K562 (cell line): ENCODE data around the gene NRCAM. TPM values are rescaled to one million over a fixed set of nuclear protein-coding genes. Genes with fewer than 3 reads are reported as not detected.

Source experiments
- BHLHE40 ChIP-seq: IDR thresholded peaks from 2 replicates; pipeline ENCODE4 v1.6.1; 2011; ENCODE audit warnings: low read length, improper control_type of control experiment
- BMI1 ChIP-seq: fragments of 150-350 bp; IDR thresholded peaks from 2 replicates; pipeline ENCODE4 v1.6.1; 2014; ENCODE audit warnings: low read length
- BRD9 ChIP-seq: fragments of 450-650 bp; IDR thresholded peaks from 2 replicates; pipeline ENCODE4 v1.6.1; 2018; ENCODE audit warnings: low read depth; ENCODE audit not compliant: partially characterized antibody
- CCNT2 ChIP-seq: IDR thresholded peaks from 2 replicates; pipeline ENCODE4 v1.6.1; 2011; ENCODE audit warnings: borderline replicate concordance, low read depth, mild to moderate bottlenecking, moderate library complexity, mixed read lengths, low read length; ENCODE audit not compliant: insufficient read length; ENCODE audit errors: extremely low read depth
- EP400 ChIP-seq: fragments of 450-650 bp; IDR thresholded peaks from 2 replicates; pipeline ENCODE4 v1.6.1; 2017; ENCODE audit warnings: antibody characterized with exemption, mild to moderate bottlenecking, moderate library complexity
- HNRNPL ChIP-seq: fragments of 200-400 bp; formaldehyde crosslinking; IDR thresholded peaks from 2 replicates; pipeline ENCODE4 v1.6.1; 2017; ENCODE audit warnings: low read depth, mild to moderate bottlenecking, low read length
- ILK ChIP-seq: fragments of 450-650 bp; IDR thresholded peaks from 2 replicates; pipeline ENCODE4 v1.6.1; 2016; ENCODE audit warnings: missing genetic modification characterization, low read depth, mild to moderate bottlenecking, missing compliant biosample characterization, moderate library complexity, borderline replicate concordance
- MCM7 ChIP-seq, 2 experiments: fragments of 450-650 bp; IDR thresholded peaks; 2 replicates each; pipeline ENCODE4 v1.6.1; 2016 to 2018
- MTA2 ChIP-seq: fragments of 450-650 bp; IDR thresholded peaks from 2 replicates; pipeline ENCODE4 v1.6.1; 2016; ENCODE audit warnings: low read depth
- NR2F6 ChIP-seq: fragments of 450-650 bp; formaldehyde crosslinking; IDR thresholded peaks from 2 replicates; pipeline ENCODE4 v1.4.0; 2020; ENCODE audit warnings: mild to moderate bottlenecking
- PATZ1 ChIP-seq: fragments of 250-450 bp; sonication (Bioruptor Pico); IDR thresholded peaks from 2 replicates; pipeline ENCODE4 v1.5.0; 2020; ENCODE audit warnings: mild to moderate bottlenecking, borderline replicate concordance
- PHB2 ChIP-seq: fragments of 450-650 bp; IDR thresholded peaks from 2 replicates; pipeline ENCODE4 v1.6.1; 2017; ENCODE audit warnings: low read depth
- RAD21 ChIP-seq, 2 experiments: fragments of 250-450 bp in 1 of 2; fragments of 450-650 bp in 1 of 2; sonication (Bioruptor Pico) in 1 of 2; formaldehyde crosslinking in 1 of 2; IDR thresholded peaks in 1 of 2; conservative IDR thresholded peaks in 1 of 2; 2 replicates each; pipeline versions ENCODE4 v1.4.0 to v1.8.0; 2020 to 2022; ENCODE audit warnings: mild to moderate bottlenecking in 2 of 2, moderate library complexity in 1 of 2
- RAD51 ChIP-seq: fragments of 450-650 bp; IDR thresholded peaks from 2 replicates; pipeline ENCODE4 v1.7.1; 2016; ENCODE audit warnings: low read depth, mild to moderate bottlenecking, borderline replicate concordance
- RFX7 ChIP-seq: fragments of 250-450 bp; sonication (Bioruptor Pico); IDR thresholded peaks from 2 replicates; pipeline ENCODE4 v1.5.1; 2021; ENCODE audit warnings: mild to moderate bottlenecking
- SMAD3 ChIP-seq: fragments of 450-650 bp; formaldehyde crosslinking; conservative IDR thresholded peaks from 2 replicates; pipeline ENCODE4 v1.4.0; 2020; ENCODE audit warnings: mild to moderate bottlenecking
- SMC3 ChIP-seq: conservative IDR thresholded peaks from 2 replicates; pipeline ENCODE4 v1.6.1; 2011; ENCODE audit warnings: low read depth, low read length, improper control_type of control experiment; ENCODE audit not compliant: insufficient read depth
- TBL1XR1 ChIP-seq, 2 experiments: IDR thresholded peaks; 2 replicates each; pipeline ENCODE4 v1.6.1; 2012; ENCODE audit warnings: improper control_type of control experiment in 2 of 2, low read length in 2 of 2, mild to moderate bottlenecking in 1 of 2
- TRIM24 ChIP-seq, 2 experiments: fragments of 450-650 bp; IDR thresholded peaks; 2 replicates each; pipeline ENCODE4 v1.6.1; 2016
- TSC22D4 ChIP-seq: fragments of 450-650 bp; IDR thresholded peaks from 2 replicates; pipeline ENCODE4 v1.6.1; 2016; ENCODE audit warnings: missing genetic modification characterization, missing biosample characterization, control low read depth
- ZNF134 ChIP-seq: fragments of 250-450 bp; sonication (Bioruptor Pico); conservative IDR thresholded peaks from 2 replicates; pipeline ENCODE4 v1.4.0; 2020
- ZNF384 ChIP-seq: IDR thresholded peaks from 2 replicates; pipeline ENCODE4 v1.6.1; 2012; ENCODE audit warnings: low read depth, low read length, improper control_type of control experiment
- ZNF592 ChIP-seq: fragments of 450-650 bp; IDR thresholded peaks from 2 replicates; pipeline ENCODE4 v1.6.1; 2017; ENCODE audit warnings: antibody characterized with exemption, mild to moderate bottlenecking
- ZSCAN32 ChIP-seq: fragments of 450-650 bp; formaldehyde crosslinking; IDR thresholded peaks from 2 replicates; pipeline ENCODE4 v1.4.0; 2020; ENCODE audit warnings: mild to moderate bottlenecking, moderate library complexity
- polyA plus RNA-seq, 8 experiments: library from polyadenylated mRNA; depleted of rRNA in 4 of 8; stranded (reverse) in 5 of 8; unstranded in 3 of 8; fragments of >200 nt; fragmentation: Nextera tagmentation in 2 of 8; fragmentation: Illumina TruSeq in 1 of 8; extraction: Ambion mirVana in 2 of 8; extraction: Trizol in 1 of 8; gene quantifications; 2 replicates each; pipeline versions ENCODE4 v1.2.1 to v1.2.3, GENCODE V29; 2011 to 2014; ENCODE audit warnings: inconsistent platforms in 1 of 8, missing spikeins in 1 of 8
- total RNA-seq, 7 experiments: library from RNA; depleted of rRNA in 6 of 7; stranded (reverse); fragments of >200 nt in 6 of 7; fragmentation: Illumina TruSeq in 2 of 7; extraction: Trizol in 2 of 7; gene quantifications; 2 replicates each; pipeline versions ENCODE4 v1.2.1 to v1.2.3, GENCODE V29; 2011 to 2021; ENCODE audit warnings: low replicate concordance in 1 of 7

The NRCAM gene
- total and polyA plus RNA-seq, 9 of the 15 experiments (the other 6 are each of a cell fraction or from before 2014, with no cell fraction given): 0.03 to 0.54 (median 0.12) TPM; not detected in 1

DNA sequence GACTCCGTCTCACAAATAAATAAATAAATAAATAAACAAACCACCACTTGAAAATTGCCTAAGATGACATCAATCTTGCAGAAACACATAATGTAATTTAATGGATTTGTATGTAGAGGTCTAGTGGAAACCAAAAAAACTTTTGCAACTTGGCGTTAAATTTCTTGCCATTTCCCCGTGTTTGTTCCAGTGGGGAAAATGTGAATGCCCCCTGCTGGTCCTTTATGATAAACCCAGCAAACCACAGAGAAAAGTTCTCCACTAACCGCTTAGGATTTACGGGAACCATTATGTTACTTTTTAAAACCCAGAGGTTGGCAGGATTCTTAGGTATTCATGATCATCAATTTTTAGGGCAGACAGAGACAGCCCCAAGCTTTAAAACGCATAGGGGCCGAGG is 358.5 kb downstream of the NRCAM start (continued):
- TF ChIP-seq PATZ1 (CRISPR knock-in tag) (no peak), NR2F6 (CRISPR knock-in tag) (no peak), BHLHE40 (no peak), TSC22D4 (tag) (no peak), ZNF134 (CRISPR knock-in tag) (no peak), RAD21 (CRISPR knock-in tag; conservative IDR thresholded peaks at IDR 0.05 in 1 of 2, IDR thresholded peaks at IDR 0.05 in 1 of 2) (peak; percentile 28 to 78; a peak in 3 of 4 replicates), EP400 (peak; percentile 16; the same call in 1 of the 2 replicates), ZSCAN32 (no peak), RFX7 (CRISPR knock-in tag) (no peak), BRD9 (peak; percentile 50), SMC3 (peak; percentile 28; the same call in 1 of the 2 replicates), TRIM24 (IDR thresholded peaks at IDR 0.05) (0 out of 4 replicates have a peak, but pooled peaks of 1 of the 2 experiments have one; percentile 9), BMI1 (no peak), RAD51 (peak; percentile 5; the same call in 1 of the 2 replicates), HNRNPL (no peak), ZNF592 (peak; percentile 45), SMAD3 (no peak), ILK (tag) (no peak), ZNF384 (0 out of 2 replicates have a peak, but pooled peaks have one; percentile 18), PHB2 (no peak), CCNT2 (no peak), MCM7 (IDR thresholded peaks at IDR 0.05) (no peak), TBL1XR1 (IDR thresholded peaks at IDR 0.05; ENCODE audit: low read length in 2 of 2) (no peak), MTA2 (no peak)
